ENCODE data around the gene PON1.

DNA sequence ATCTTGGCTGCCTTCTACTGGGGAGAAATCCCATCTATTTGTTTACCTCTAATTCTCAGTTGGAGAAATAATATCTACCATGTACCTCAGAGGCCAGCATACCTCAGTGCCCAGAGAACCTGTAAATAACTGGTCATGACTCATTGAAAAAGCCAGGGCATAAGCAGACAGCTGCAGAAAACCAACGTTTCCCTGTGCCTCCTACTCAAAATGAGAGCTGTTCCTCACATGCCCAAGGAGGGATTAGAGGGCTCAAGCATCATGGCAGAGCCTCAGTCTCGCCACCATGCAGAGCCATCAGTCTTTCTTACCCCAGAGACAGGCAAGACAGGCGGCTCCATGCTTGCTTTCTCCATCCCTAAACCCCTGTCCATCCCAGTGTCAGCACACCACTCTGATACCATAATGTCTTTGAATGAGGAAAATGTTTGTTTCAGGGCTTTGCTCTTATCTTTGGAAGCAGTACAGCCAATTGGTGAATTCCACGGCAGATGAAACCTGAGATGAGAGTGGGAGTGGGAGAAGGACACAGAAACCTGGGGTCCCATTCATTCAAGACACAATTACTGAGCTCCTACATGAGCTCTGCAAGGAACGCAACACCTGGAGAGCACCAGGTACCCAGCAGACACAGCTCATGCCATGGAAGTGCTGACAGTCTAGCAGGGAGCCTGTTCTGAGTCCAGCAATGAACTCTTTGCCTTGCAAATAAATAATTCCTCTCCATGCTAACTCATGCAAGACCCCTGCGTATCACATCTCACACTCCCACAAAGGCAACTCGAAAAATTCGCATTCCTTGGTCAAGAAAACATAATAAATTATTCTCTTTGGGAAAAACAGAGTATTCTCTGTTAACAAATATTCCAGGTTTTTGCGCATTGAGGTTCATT lies 21.1 kb downstream of the PON1 start:
- TF ChIP-seq, protein P1, sequence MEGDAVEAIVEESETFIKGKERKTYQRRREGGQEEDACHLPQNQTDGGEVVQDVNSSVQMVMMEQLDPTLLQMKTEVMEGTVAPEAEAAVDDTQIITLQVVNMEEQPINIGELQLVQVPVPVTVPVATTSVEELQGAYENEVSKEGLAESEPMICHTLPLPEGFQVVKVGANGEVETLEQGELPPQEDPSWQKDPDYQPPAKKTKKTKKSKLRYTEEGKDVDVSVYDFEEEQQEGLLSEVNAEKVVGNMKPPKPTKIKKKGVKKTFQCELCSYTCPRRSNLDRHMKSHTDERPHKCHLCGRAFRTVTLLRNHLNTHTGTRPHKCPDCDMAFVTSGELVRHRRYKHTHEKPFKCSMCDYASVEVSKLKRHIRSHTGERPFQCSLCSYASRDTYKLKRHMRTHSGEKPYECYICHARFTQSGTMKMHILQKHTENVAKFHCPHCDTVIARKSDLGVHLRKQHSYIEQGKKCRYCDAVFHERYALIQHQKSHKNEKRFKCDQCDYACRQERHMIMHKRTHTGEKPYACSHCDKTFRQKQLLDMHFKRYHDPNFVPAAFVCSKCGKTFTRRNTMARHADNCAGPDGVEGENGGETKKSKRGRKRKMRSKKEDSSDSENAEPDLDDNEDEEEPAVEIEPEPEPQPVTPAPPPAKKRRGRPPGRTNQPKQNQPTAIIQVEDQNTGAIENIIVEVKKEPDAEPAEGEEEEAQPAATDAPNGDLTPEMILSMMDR (IDR thresholded peaks at IDR 0.05; ENCODE audit: poor library complexity, severe bottlenecking), result no peak
- no peak for TF ChIP-seq POLR2AphosphoS5 (IDR thresholded peaks at IDR 0.05)

Data from neural cell (in vitro differentiated cells).